Islet precursor cell (in vitro differentiated cells): ENCODE results near the gene DRGX.

Experiments
- DNase-seq: peaks from one replicate; pipeline ENCODE4 v3.0.0-alpha.2; 2018

The DRGX gene

GRCh38 chr10:49407552-49408137, 11.8 kb upstream of the DRGX start:
- peak; percentile 89 for DNase-seq

- no peak for DNase-seq
Measured at GRCh38 chr10:49407151-49407550, 11.3 kb upstream of the DRGX start.

DNA sequence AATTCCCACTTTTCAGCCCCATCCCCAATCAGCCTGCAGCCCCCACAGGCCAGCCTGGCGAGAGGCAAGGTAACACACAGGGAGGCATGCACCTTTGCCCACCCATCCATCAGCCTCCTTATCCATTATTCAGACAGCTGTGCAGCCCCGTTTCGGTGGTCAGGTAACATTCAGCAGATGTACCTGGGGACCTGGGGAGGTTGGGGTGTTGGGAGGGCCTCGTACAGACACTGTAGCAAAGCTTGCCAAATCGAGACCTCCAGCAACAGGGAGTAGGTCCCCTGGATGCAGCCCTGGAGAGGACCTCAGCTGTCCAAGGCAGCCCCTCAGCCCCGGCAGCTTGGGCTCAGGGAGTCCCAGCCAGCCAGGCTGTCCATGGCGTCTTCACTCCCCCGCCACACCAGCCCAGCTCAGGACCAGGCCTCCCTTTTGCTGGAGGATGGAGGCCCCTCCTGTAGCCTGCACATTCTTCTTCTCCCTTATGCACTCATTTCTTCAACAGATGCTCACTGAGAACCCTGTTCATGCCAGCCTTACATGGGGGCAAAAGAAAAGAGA, 8.5 kb upstream of the DRGX start:
- DNase-seq = no peak

GRCh38 chr10:49403363-49403762, 7.5 kb upstream of the DRGX start:
- peak; percentile 7 for DNase-seq

DNA sequence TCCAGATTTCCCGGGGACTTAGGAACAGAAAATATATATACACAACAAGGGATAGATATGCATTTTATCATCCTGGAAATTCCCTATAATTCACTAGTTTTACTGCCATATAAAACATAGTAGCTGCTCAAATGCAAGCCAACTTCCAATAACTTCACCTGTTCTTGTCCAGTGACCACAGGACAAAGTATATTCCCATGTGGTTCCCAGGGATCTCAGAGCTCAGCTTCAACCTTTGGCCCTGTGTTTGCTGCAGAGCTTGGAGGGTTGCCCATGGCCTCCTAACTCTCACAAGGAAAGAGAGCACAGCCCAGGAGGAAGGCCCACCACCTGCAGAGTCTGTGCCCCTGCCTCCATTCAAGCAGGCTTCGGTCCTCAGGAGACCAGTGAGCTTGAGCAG, 4.5 kb upstream of the DRGX start:
- DNase-seq = peak; percentile 25

- no peak for DNase-seq
Measured at GRCh38 chr10:49398986-49399385, 3.1 kb upstream of the DRGX start.

GRCh38 chr10:49398000-49398861, 2.3 kb upstream of the DRGX start:
- DNase-seq = peak; percentile 85

GRCh38 chr10:49397036-49397999, 1.4 kb upstream of the DRGX start:
- peak; percentile 62 for DNase-seq

DNA sequence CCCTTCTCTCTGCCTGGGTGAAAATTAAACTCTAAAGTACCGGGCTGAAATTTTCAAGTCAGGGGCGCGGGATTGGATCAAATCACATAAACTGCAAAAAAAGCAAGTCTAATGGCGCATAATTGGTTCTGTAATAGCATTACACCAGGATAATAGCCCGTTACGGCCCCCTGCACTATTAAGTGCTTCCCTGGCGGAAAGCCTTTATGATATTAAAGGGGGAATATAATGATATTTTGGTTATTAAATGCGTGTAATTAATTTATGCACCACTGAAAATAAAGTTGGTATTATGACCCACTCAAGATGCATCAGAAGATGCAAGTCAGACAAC, 744 bp upstream of the DRGX start:
- no peak for DNase-seq

DNA sequence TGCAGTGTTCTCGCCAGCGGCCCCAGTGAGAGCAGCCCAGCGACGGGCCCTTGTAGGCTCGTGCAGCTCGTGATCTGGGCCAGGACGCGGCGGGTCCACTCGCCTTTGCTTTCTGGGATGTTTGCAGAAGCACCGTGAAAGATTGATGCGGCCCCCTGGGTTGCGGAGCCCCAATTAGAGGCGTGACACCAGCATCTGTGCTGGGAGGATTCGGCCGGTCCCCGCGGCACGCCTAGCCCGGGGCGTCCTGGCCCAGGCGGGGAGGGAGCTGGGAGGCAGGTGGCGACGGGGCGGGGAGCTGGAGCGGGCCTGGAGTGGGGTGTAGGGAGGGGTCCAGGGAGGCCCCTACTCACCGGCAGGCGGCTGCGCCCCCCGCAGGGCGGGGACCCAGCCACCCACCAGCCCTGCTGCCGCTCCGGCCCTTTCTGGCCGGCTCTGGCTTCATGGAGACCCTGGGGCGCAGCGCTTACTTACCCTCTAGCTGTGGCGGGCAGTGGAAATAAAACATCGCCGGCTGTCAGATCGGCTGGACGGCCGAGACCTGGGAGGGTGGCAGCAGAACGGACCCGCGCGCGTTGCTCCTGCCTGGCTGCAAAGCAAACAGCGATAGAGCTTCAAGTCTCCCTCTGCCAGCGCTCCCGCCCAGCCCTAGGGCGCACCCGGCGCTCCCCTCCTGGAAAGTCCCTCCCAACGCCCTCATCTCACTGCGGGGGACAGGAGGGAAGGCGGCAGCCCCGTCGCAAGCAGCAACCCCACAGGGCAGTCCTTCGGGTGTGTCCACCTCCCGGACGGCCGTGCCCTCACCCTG, 752 bp downstream of the DRGX start:
- DNase-seq = peak; percentile 52

DNA sequence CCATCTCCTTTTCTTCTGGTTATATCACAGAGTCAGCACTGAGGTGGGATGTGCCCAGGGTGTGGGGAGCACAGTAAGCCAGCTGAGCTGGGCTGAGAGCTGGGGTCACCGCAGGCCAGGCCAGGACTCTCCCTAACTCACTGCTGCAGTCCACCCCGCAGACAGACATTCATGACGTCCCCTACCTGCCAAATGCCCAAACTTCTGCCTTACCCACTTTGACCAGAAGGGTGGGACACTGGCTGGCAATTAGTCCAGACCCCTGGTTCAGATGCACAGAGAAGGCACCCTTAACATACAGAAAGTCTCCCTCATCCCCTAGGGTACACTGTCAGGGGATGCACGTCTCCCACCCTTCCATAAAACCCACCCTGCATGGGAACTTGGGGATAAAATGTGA, 2.1 kb downstream of the DRGX start:
- DNase-seq = peak; percentile 50

DNA sequence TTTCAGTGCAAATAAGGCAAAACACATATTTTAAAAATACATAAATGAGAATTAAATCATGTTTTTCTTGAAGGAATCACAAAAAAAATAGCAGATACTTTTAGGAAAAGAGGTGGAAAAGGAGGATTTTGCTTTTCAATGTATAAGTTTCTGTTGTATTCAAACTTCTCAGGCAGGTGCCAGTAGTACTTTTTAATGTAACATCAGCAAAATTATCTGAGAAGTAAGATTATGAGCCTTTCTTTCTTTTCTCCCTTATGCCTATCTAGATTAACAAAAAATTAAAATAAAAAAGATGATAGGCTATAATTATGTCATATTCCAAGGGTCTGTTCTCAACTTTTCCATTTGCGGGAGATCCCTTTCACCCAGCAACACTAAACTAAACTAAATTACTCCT, 2.6 kb downstream of the DRGX start:
- no peak for DNase-seq

GRCh38 chr10:49389361-49389933, 6.4 kb downstream of the DRGX start:
- peak; percentile 19 for DNase-seq

DNA sequence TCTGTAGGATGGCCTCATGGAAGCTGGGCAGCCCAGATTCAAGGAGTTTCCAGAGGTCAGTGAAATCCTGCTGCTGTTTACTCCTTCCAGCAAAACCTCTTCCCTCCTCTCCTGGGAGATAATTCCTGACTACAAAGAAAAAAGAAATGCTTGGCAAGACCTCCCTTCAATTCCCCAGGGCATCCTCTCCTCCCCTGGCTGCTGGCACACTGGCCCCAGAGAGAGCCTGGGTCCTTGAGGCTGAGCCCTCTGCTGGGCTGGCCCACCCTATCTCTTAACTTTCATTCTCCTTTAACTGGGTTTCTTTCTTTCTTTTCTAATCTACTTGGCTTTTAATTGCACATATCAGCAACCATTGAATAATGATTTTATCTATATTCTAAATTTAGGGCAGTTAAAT, 7.7 kb downstream of the DRGX start:
- DNase-seq = peak; percentile 24

DNA sequence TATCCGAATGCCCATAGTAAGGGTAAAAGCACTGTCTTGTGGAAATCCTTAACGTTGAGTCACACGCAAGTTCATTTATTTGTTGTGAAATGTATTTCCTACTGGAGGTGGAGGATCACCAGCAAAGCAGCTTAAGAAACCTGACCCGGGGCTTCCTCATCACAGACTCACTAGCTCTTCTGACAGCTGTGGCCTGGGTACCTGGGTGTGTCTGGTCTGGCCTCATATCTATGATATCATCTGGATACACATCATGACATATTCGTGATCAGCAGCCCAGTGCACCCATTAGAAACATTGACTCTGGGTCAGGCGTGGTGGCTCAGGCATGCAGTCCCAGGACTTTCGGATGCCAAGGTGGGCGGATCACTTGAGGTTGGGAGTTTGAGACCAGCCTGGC, 8.8 kb downstream of the DRGX start:
- peak; percentile 28 for DNase-seq

DNA sequence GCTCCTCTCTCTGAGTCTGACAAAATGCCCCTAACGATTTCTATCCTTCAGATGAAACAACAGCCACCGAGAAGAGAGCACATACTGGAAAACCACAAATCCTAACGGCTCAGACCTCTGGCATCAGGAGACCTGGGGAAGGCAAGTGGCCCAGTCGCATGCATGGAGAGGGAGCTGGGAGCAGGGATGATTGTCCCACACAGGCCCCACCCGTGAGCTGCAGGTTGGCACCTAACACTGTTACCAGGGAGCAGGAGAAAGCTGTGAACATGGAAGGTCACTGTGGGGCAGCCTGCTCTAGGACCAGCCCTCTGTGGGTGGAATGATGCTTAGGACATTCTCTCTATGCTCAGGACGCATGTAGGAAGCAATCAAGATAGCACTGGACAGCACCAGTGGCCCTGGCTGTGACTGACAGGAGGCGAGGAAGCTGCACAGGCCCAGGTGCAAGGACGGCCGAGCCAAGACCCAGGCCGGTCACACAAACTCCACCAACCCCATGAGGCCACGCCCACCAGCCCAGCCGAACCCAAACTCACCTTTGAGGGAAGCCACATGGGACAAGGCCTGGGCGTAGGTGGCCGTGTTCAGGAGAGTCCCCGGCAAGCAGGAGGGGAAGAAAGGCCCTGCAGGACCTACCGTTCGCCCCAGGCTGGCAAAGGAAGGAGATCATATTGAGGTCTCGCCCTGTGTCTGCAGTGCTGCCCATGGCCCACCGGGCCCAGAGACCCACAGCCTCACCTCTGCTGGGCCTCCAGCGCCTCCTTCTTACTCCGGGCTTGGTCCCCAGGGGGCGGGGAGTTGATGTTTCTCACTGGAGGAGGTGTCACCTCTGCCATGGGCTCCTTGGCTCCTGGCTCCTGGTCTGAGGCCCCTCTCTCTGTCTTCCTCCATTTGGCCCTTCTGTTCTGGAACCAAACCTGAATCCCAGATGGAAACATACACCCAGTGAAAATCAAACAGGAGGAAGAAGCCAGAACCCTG, 9.7 kb downstream of the DRGX start:
- DNase-seq = peak; percentile 45

GRCh38 chr10:49384268-49384953, 11.5 kb downstream of the DRGX start:
- DNase-seq = peak; percentile 41

DNA sequence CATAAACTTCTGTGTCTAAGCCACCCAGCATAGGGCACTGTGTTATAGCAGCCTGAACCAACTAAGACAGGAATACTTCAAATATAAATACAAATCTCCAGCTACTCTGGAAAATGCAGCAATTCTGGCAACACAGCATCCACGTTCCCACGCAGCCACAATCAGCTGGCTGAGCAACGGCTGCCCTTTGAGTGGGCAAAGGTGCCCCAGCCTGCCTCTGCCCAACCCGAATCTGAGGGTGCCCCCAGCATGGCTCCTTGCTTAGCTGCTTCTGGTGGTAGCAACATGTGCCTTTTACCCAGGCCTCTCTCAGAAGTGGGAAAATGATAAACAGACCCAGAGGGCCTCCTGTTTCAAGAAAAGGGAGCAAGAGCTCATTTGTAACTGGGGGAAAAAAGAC, 12.0 kb downstream of the DRGX start:
- no peak for DNase-seq

DNA sequence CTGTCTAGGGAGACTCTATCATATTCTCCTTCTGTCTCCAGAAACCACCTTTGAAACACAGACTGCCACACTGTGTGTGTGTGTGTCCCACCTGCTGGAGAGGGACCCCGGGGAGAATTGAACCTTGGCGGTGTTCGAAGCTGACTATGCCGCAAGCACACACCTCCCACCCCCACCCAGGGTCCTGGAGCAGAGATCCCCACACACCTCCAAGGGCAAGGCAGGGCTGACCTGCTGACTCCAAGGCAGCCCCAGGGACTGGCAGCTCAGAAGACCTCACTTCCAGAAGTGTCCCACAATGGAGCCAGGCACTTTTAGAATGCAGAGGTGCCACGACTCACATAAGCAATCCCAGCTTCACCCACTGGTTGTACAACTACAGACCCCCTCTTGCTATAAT, 13.1 kb downstream of the DRGX start:
- no peak for DNase-seq

- DNase-seq = no peak
Measured at GRCh38 chr10:49382226-49382625, 13.7 kb downstream of the DRGX start.
